H9 (cell line): Measurements from ENCODE around the gene DPEP2. TPM values are rescaled to one million over a fixed set of nuclear protein-coding genes. Genes with fewer than 3 reads are reported as not detected.
"Not testable (repeated sequence)": the region's sequence is repeated elsewhere in the genome, so short reads cannot be mapped to it uniquely, and the experiment has no call there.

Experiments used
- DNase-seq: peaks from one replicate; pipeline ENCODE4 v3.0.0-alpha.2; 2017
- H2AFZ ChIP-seq: one replicate; pipeline ENCODE4 v1.6.1; 2013; ENCODE audit warnings: mild to moderate bottlenecking, low read length, control low read depth, moderate library complexity
- H2AK5ac ChIP-seq: 2 replicates; pipeline ENCODE4 v1.6.1; 2013; ENCODE audit warnings: low read length, control low read depth, mixed read lengths; ENCODE audit not compliant: insufficient read length
- H2BK120ac ChIP-seq: one replicate; pipeline ENCODE4 v1.6.1; 2013; ENCODE audit warnings: low read depth, mild to moderate bottlenecking, low read length, control low read depth, inconsistent platforms; ENCODE audit not compliant: poor library complexity, severe bottlenecking
- H2BK12ac ChIP-seq: 2 replicates; pipeline ENCODE4 v1.6.1; 2013; ENCODE audit warnings: low read length, control low read depth, mixed read lengths, low read depth; ENCODE audit not compliant: insufficient read length
- H2BK15ac ChIP-seq: 2 replicates; pipeline ENCODE4 v1.6.1; 2013; ENCODE audit warnings: low read depth, low read length, control low read depth
- H2BK20ac ChIP-seq: one replicate; pipeline ENCODE4 v1.6.1; 2013; ENCODE audit warnings: low read depth, mild to moderate bottlenecking, low read length, control low read depth, inconsistent platforms; ENCODE audit not compliant: poor library complexity, severe bottlenecking
- H2BK5ac ChIP-seq: 2 replicates; pipeline ENCODE4 v1.6.1; 2013; ENCODE audit warnings: low read length, control low read depth, mixed read lengths; ENCODE audit not compliant: insufficient read length
- H3K14ac ChIP-seq: 2 replicates; pipeline ENCODE4 v1.6.1; 2013; ENCODE audit warnings: low read length, control low read depth; ENCODE audit not compliant: insufficient read depth
- H3K18ac ChIP-seq: 2 replicates; pipeline ENCODE4 v1.6.1; 2013; ENCODE audit warnings: low read depth, mild to moderate bottlenecking, mixed read lengths, low read length, control low read depth; ENCODE audit not compliant: insufficient read length
- H3K23ac ChIP-seq: 2 replicates; pipeline ENCODE4 v1.6.1; 2013; ENCODE audit warnings: low read length, control low read depth, mixed read lengths, low read depth; ENCODE audit not compliant: insufficient read length
- H3K23me2 ChIP-seq: 2 replicates; pipeline ENCODE4 v1.6.1; 2013; ENCODE audit warnings: low read depth, mild to moderate bottlenecking, mixed read lengths, low read length, control low read depth; ENCODE audit not compliant: insufficient read length, poor library complexity, severe bottlenecking
- H3K27ac ChIP-seq: 2 replicates; pipeline ENCODE4 v1.5.1; 2013; ENCODE audit warnings: low read length, control low read depth, mixed read lengths, low read depth; ENCODE audit not compliant: insufficient read length
- H3K27me3 ChIP-seq: 2 replicates; pipeline ENCODE4 v1.6.1; 2013; ENCODE audit warnings: low read length, control low read depth, inconsistent platforms; ENCODE audit not compliant: insufficient read depth
- H3K4ac ChIP-seq: 2 replicates; pipeline ENCODE4 v1.6.1; 2013; ENCODE audit warnings: low read depth, mild to moderate bottlenecking, control low read depth, inconsistent platforms, low read length, moderate library complexity
- H3K4me1 ChIP-seq: 2 replicates; pipeline ENCODE4 v1.6.1; 2013; ENCODE audit warnings: low read length, control low read depth, inconsistent platforms; ENCODE audit not compliant: insufficient read depth
- H3K4me2 ChIP-seq: 2 replicates; pipeline ENCODE4 v1.6.1; 2013; ENCODE audit warnings: low read length, control low read depth, mixed read lengths; ENCODE audit not compliant: insufficient read length, insufficient read depth
- H3K56ac ChIP-seq: 2 replicates; pipeline ENCODE4 v1.6.1; 2013; ENCODE audit warnings: low read depth, mild to moderate bottlenecking, mixed read lengths, low read length, control low read depth; ENCODE audit not compliant: insufficient read length
- H3K79me1 ChIP-seq: 2 replicates; pipeline ENCODE4 v1.6.1; 2013; ENCODE audit warnings: low read depth, mild to moderate bottlenecking, moderate library complexity, low read length, control low read depth, inconsistent platforms; ENCODE audit not compliant: insufficient read depth, poor library complexity, severe bottlenecking
- H3K79me2 ChIP-seq: 2 replicates; pipeline ENCODE4 v1.6.1; 2013; ENCODE audit warnings: low read length, control low read depth, inconsistent platforms; ENCODE audit not compliant: insufficient read depth
- H3K9ac ChIP-seq: 2 replicates; pipeline ENCODE4 v1.6.1; 2013; ENCODE audit warnings: low read length, control low read depth, mixed read lengths; ENCODE audit not compliant: insufficient read length; ENCODE audit errors: extremely low read depth
- H3K9me3 ChIP-seq: one replicate; pipeline ENCODE4 v1.6.1; 2013; ENCODE audit warnings: low read depth, low read length, inconsistent platforms; ENCODE audit not compliant: control insufficient read depth
- H3T11ph ChIP-seq: one replicate; pipeline ENCODE4 v1.6.1; 2013; ENCODE audit warnings: mild to moderate bottlenecking, low read length, control low read depth, inconsistent platforms
- H4K20me1 ChIP-seq: one replicate; pipeline ENCODE4 v1.6.1; 2013; ENCODE audit not compliant: control insufficient read depth, insufficient read length, insufficient read depth
- H4K5ac ChIP-seq: 2 replicates; pipeline ENCODE4 v1.6.1; 2013; ENCODE audit warnings: low read depth, mild to moderate bottlenecking, mixed read lengths, low read length, control low read depth; ENCODE audit not compliant: insufficient read length
- H4K8ac ChIP-seq: replicated peaks from 2 replicates; pipeline ENCODE4 v1.6.1; 2013; ENCODE audit warnings: low read length, control low read depth, mixed read lengths, low read depth; ENCODE audit not compliant: insufficient read length
- H4K91ac ChIP-seq: 2 replicates; pipeline ENCODE4 v1.6.1; 2013; ENCODE audit warnings: low read depth, mild to moderate bottlenecking, moderate library complexity, mixed read lengths, low read length, control low read depth; ENCODE audit not compliant: insufficient read length
- H3K27ac Mint-ChIP-seq, 3 experiments: 2 replicates in 2 of 3; 3 replicates in 1 of 3; pipeline ENCODE4 v1.8.0; 2020 to 2021; ENCODE audit warnings: mixed read lengths in 3 of 3, mild to moderate bottlenecking in 1 of 3, moderate library complexity in 1 of 3
- H3K27me3 Mint-ChIP-seq: 2 replicates; pipeline ENCODE4 v1.8.0; 2021; ENCODE audit warnings: low read depth, mild to moderate bottlenecking, moderate library complexity, mixed read lengths
- H3K36me3 Mint-ChIP-seq, 3 experiments: 2 replicates in 2 of 3; 3 replicates in 1 of 3; pipeline ENCODE4 v1.8.0; 2020 to 2021; ENCODE audit warnings: low read depth in 3 of 3, mixed read lengths in 3 of 3; ENCODE audit not compliant: insufficient read depth in 1 of 3
- H3K4me1 Mint-ChIP-seq, 2 experiments: 2 replicates each; pipeline ENCODE4 v1.8.0; 2020; ENCODE audit warnings: mixed read lengths in 2 of 2
- H3K4me3 Mint-ChIP-seq, 2 experiments: 2 replicates in 1 of 2; 3 replicates in 1 of 2; pipeline ENCODE4 v1.8.0; 2020 to 2021; ENCODE audit warnings: mild to moderate bottlenecking in 2 of 2, mixed read lengths in 2 of 2, moderate library complexity in 1 of 2
- H3K9me3 Mint-ChIP-seq, 2 experiments: 2 replicates in 1 of 2; 3 replicates in 1 of 2; pipeline ENCODE4 v1.8.0; 2020; ENCODE audit warnings: mild to moderate bottlenecking in 2 of 2, mixed read lengths in 2 of 2, moderate library complexity in 1 of 2
- CTCF ChIP-seq: fragments of 200-600 bp; sonication (generic); conservative IDR thresholded peaks from 3 replicates; pipeline ENCODE4 v1.8.0; 2021; ENCODE audit warnings: antibody characterized with exemption, mild to moderate bottlenecking
- WGBS: extraction: QIAGEN DNeasy Blood & Tissue Kit; methylation state at CpG from one replicate; pipeline ENCODE4 v1.1.7; 2013; ENCODE audit warnings: missing lambda C conversion rate, low lambda C conversion rate, mixed read lengths; ENCODE audit not compliant: insufficient read length; ENCODE audit errors: extremely low coverage; 5-methylcytosine and 5-hydroxymethylcytosine counted together
- total RNA-seq: library from RNA; stranded (reverse); gene quantifications from 2 replicates; pipeline ENCODE4 v1.2.1, GENCODE V29; 2021

The DPEP2 gene
- total RNA-seq, 1 experiment from 2014 or later, result not detected

- Histone ChIP-seq H3K9ac (no peak overlapping the region), H3K18ac (no peak overlapping the region), H2AK5ac (no peak overlapping the region), H4K20me1 (no peaks in the 10 kb centered on the region), H3T11ph (no peak overlapping the region), H4K91ac (no peak overlapping the region), H4K8ac (no peak overlapping the region), H3K79me2 (no peaks in the 10 kb centered on the region), H3K9me3 (no peaks in the 10 kb centered on the region), H2BK15ac (no peak overlapping the region), H4K5ac (no peak overlapping the region), H3K14ac (no peak overlapping the region), H2BK12ac (no peak overlapping the region), H3K56ac (no peak overlapping the region), H3K27me3 (no peaks in the 10 kb centered on the region), H3K4me1 (0 out of 2 replicates have a peak, but pooled peaks cover 2% of the 10 kb centered on the region), H2BK5ac (no peak overlapping the region), H3K4me2 (no peak overlapping the region), H2BK120ac (no peak overlapping the region), H3K79me1 (no peaks in the 10 kb centered on the region), H3K23ac (no peak overlapping the region), H3K4ac (no peak overlapping the region), H2BK20ac (no peak overlapping the region), H3K23me2 (no peaks in the 10 kb centered on the region), H2AFZ (no peak overlapping the region), H3K27ac (no peak overlapping the region)
- H3K4me3 Mint-ChIP-seq, result no peak overlapping the region
- peaks cover 0 to 3% (median 0%) of the 10 kb centered on the region in 3 experiments; a peak in 2 of 7 replicates for H3K36me3 Mint-ChIP-seq
- peaks cover 6% of the 10 kb centered on the region for H3K27me3 Mint-ChIP-seq
- WGBS, result no CpG with 5 or more reads among the region's 2 CpGs
- DNase-seq, result no peak
- TF ChIP-seq CTCF, result no peak
- peaks cover 0 to 4% of the 10 kb centered on the region in 2 experiments; a peak in 2 of 4 replicates for H3K4me1 Mint-ChIP-seq
- no peaks in the 10 kb centered on the region; a peak in 1 of 5 replicates for H3K9me3 Mint-ChIP-seq
- H3K27ac Mint-ChIP-seq, result no peak overlapping the region; a peak in 1 of 7 replicates
Observed at GRCh38 chr16:67999985-68000384, 701 bp upstream of the DPEP2 start.

- not testable (repeated sequence) for H3K9ac ChIP-seq, H2BK120ac ChIP-seq, H3K9me3 ChIP-seq, H2BK5ac ChIP-seq, H3K27me3 Mint-ChIP-seq, H3T11ph ChIP-seq, H4K5ac ChIP-seq, H3K4me1 Mint-ChIP-seq, H4K8ac ChIP-seq, H3K23me2 ChIP-seq, H3K27ac Mint-ChIP-seq, H3K23ac ChIP-seq, H3K27ac ChIP-seq, H2BK15ac ChIP-seq, H3K36me3 Mint-ChIP-seq, H2AFZ ChIP-seq, H2BK20ac ChIP-seq, H3K4me2 ChIP-seq, H3K4me1 ChIP-seq, H3K4me3 Mint-ChIP-seq, H4K91ac ChIP-seq, DNase-seq, H2AK5ac ChIP-seq, H3K18ac ChIP-seq, H3K14ac ChIP-seq, H4K20me1 ChIP-seq, H3K56ac ChIP-seq, H2BK12ac ChIP-seq, H3K4ac ChIP-seq, H3K79me2 ChIP-seq, H3K27me3 ChIP-seq, H3K9me3 Mint-ChIP-seq, H3K79me1 ChIP-seq
- no CpG with 5 or more reads among the region's 36 CpGs for WGBS
Observed at GRCh38 chr16:67998231-67998778, 979 bp downstream of the DPEP2 start.
